HepG2 (cell line): ENCODE data around the gene CCDC116. TPM values are rescaled to one million over a fixed set of nuclear protein-coding genes. Genes with fewer than 3 reads are reported as not detected.

Experiments
- BHLHE40 ChIP-seq: IDR thresholded peaks from 2 replicates; pipeline ENCODE4 v1.6.1; 2011; ENCODE audit warnings: low read length, improper control_type of control experiment
- ESRRA ChIP-seq: sonication (generic); formaldehyde crosslinking; IDR thresholded peaks from 2 replicates; pipeline ENCODE4 v1.5.1; 2020; ENCODE audit warnings: mild to moderate bottlenecking, low read depth, missing genetic modification reagents
- FOSL2 ChIP-seq: sonication (generic); formaldehyde crosslinking; IDR thresholded peaks from 2 replicates; pipeline ENCODE4 v1.4.0; 2020; ENCODE audit warnings: missing genetic modification reagents
- NFE2 ChIP-seq: sonication (generic); formaldehyde crosslinking; IDR thresholded peaks from 2 replicates; pipeline ENCODE4 v1.4.0; 2020; ENCODE audit warnings: missing genetic modification reagents
- NR2C2 ChIP-seq: sonication (generic); formaldehyde crosslinking; IDR thresholded peaks from 2 replicates; pipeline ENCODE4 v1.4.0; 2020; ENCODE audit warnings: missing genetic modification reagents, mild to moderate bottlenecking, moderate library complexity, borderline replicate concordance
- NR3C1 ChIP-seq: sonication (generic); formaldehyde crosslinking; IDR thresholded peaks from 2 replicates; pipeline ENCODE4 v1.4.0; 2020; ENCODE audit warnings: missing genetic modification reagents
- PCBP2 ChIP-seq: fragments of 200-400 bp; formaldehyde crosslinking; optimal IDR thresholded peaks from 2 replicates; pipeline ENCODE3; 2018; ENCODE audit warnings: low read length, low read depth; ENCODE audit not compliant: poor library complexity, severe bottlenecking
- REL ChIP-seq: sonication (generic); formaldehyde crosslinking; conservative IDR thresholded peaks from 2 replicates; pipeline ENCODE4 v1.8.0; 2022; ENCODE audit warnings: mild to moderate bottlenecking, missing genetic modification reagents, moderate library complexity
- SMAD9 ChIP-seq: sonication (generic); formaldehyde crosslinking; IDR thresholded peaks from 2 replicates; pipeline ENCODE4 v1.5.1; 2020; ENCODE audit warnings: mild to moderate bottlenecking, missing genetic modification reagents
- SUZ12 ChIP-seq: fragments of 150-350 bp; IDR thresholded peaks from 2 replicates; pipeline ENCODE4 v1.6.1; 2014; ENCODE audit warnings: low read depth, low read length
- SYNCRIP ChIP-seq: fragments of 200-400 bp; formaldehyde crosslinking; IDR thresholded peaks from 2 replicates; pipeline ENCODE4 v1.6.1; 2018; ENCODE audit warnings: mild to moderate bottlenecking, low read depth, low read length; ENCODE audit not compliant: insufficient read depth
- YEATS2 ChIP-seq: sonication (generic); formaldehyde crosslinking; IDR thresholded peaks from 2 replicates; pipeline ENCODE4 v1.4.0; 2020; ENCODE audit warnings: missing genetic modification reagents, borderline replicate concordance
- ZEB1 ChIP-seq: IDR thresholded peaks from 2 replicates; pipeline ENCODE4 v1.6.1; 2012; ENCODE audit warnings: mild to moderate bottlenecking, low read depth, inconsistent platforms; ENCODE audit not compliant: insufficient replicate concordance
- ZFP37 ChIP-seq: sonication (generic); formaldehyde crosslinking; IDR thresholded peaks from 2 replicates; pipeline ENCODE4 v1.4.0; 2020; ENCODE audit warnings: missing genetic modification reagents, borderline replicate concordance
- ZKSCAN5 ChIP-seq: sonication (generic); formaldehyde crosslinking; IDR thresholded peaks from 2 replicates; pipeline ENCODE4 v1.5.1; 2020; ENCODE audit warnings: mild to moderate bottlenecking, missing genetic modification reagents
- ZNF224 ChIP-seq: sonication (generic); formaldehyde crosslinking; IDR thresholded peaks from 2 replicates; pipeline ENCODE4 v1.5.0; 2020; ENCODE audit warnings: mild to moderate bottlenecking, missing genetic modification reagents
- ZNF326 ChIP-seq: sonication (generic); formaldehyde crosslinking; IDR thresholded peaks from 2 replicates; pipeline ENCODE4 v1.4.0; 2020; ENCODE audit warnings: missing genetic modification reagents, borderline replicate concordance
- ZNF34 ChIP-seq: sonication (generic); formaldehyde crosslinking; IDR thresholded peaks from 2 replicates; pipeline ENCODE4 v1.4.0; 2020; ENCODE audit warnings: mild to moderate bottlenecking, missing genetic modification reagents, borderline replicate concordance
- ZNF572 ChIP-seq: sonication (generic); formaldehyde crosslinking; IDR thresholded peaks from 2 replicates; pipeline ENCODE4 v1.5.1; 2020; ENCODE audit warnings: mild to moderate bottlenecking, missing genetic modification reagents
- ZNF598 ChIP-seq: sonication (generic); formaldehyde crosslinking; IDR thresholded peaks from 2 replicates; pipeline ENCODE4 v1.5.1; 2020; ENCODE audit warnings: mild to moderate bottlenecking, missing genetic modification reagents, borderline replicate concordance
- ZNF619 ChIP-seq: sonication (generic); formaldehyde crosslinking; IDR thresholded peaks from 2 replicates; pipeline ENCODE4 v1.4.0; 2020; ENCODE audit warnings: mild to moderate bottlenecking, missing genetic modification reagents
- ZSCAN20 ChIP-seq: sonication (generic); formaldehyde crosslinking; IDR thresholded peaks from 2 replicates; pipeline ENCODE4 v1.4.0; 2020; ENCODE audit warnings: missing genetic modification reagents, mild to moderate bottlenecking, borderline replicate concordance
- polyA plus RNA-seq, 8 experiments: library from polyadenylated mRNA; depleted of rRNA in 3 of 8; stranded (reverse) in 7 of 8; unstranded in 1 of 8; fragments of >200 nt; fragmentation: Illumina TruSeq in 4 of 8; extraction: Trizol in 4 of 8; gene quantifications; 2 replicates each; pipeline versions ENCODE4 v1.2.1 to v1.2.3, GENCODE V29; 2011 to 2016; ENCODE audit warnings: low read depth in 4 of 8, missing spikeins in 1 of 8, mixed read lengths in 1 of 8; ENCODE audit not compliant: insufficient read depth in 1 of 8
- total RNA-seq, 5 experiments: library from RNA; depleted of rRNA; stranded (reverse); fragments of >200 nt; fragmentation: Illumina TruSeq; extraction: Trizol; gene quantifications; 2 replicates each; pipeline ENCODE4 v1.2.3, GENCODE V29; 2016; ENCODE audit warnings: low read depth in 1 of 5
- TF ChIP-seq, protein P1 (sequence below): sonication (generic); formaldehyde crosslinking; IDR thresholded peaks from 2 replicates; pipeline ENCODE4 v1.5.1; 2020; ENCODE audit warnings: missing genetic modification reagents, mild to moderate bottlenecking, borderline replicate concordance
- TF ChIP-seq, protein P2 (sequence below): sonication (generic); formaldehyde crosslinking; IDR thresholded peaks from 2 replicates; pipeline ENCODE4 v1.8.0; 2022; ENCODE audit warnings: missing genetic modification reagents, mild to moderate bottlenecking, moderate library complexity, borderline replicate concordance
- TF ChIP-seq, protein P3 (sequence below): sonication (generic); formaldehyde crosslinking; IDR thresholded peaks from 2 replicates; pipeline ENCODE4 v1.8.0; 2022; ENCODE audit warnings: missing genetic modification reagents, mild to moderate bottlenecking, borderline replicate concordance
- TF ChIP-seq, protein P4 (sequence below): IDR thresholded peaks from 2 replicates; pipeline ENCODE4 v1.6.1; 2016; ENCODE audit warnings: missing genetic modification reagents, missing compliant biosample characterization
- TF ChIP-seq, protein P5 (sequence below): IDR thresholded peaks from 2 replicates; pipeline ENCODE4 v1.6.1; 2016; ENCODE audit warnings: mild to moderate bottlenecking, missing biosample characterization, missing genetic modification reagents

Gene CCDC116
- total and polyA plus RNA-seq, 2 of the 13 experiments (the other 11 are each of a cell fraction or from before 2014, with no cell fraction given) = 0.15 to 0.33 TPM

DNA sequence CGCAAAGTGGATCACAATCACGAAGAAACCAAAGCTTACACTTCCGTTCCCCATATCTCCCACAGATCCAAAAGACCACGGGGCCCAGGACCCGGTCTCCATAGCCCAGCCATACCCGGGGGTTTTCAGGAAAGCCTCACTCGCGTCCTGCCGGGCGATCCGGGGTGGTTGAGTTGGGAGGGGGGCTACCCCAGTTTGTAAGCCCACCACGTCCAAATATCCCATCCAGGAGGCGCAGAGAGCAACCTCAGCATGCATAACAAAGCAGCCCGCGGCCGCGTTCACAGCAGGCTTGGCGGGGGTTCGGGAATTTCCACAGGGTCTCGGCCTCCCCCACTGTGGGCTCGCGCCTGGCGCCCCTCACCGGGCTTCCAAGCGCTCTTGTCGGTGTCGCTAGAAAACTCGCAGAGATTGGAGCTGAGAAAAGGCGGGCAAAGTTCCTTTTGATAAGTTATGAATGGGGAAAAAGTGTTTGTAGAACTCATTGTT lies 19.0 kb downstream of the CCDC116 start (continued):
- TF ChIP-seq ZFP37 (CRISPR knock-in tag) (no peak), SUZ12 (no peak), ZNF224 (CRISPR knock-in tag) (no peak), ESRRA (no peak), ZNF598 (CRISPR knock-in tag) (no peak), ZNF572 (CRISPR knock-in tag) (no peak), ZNF34 (CRISPR knock-in tag) (no peak), SMAD9 (CRISPR knock-in tag) (no peak), ZNF326 (CRISPR knock-in tag) (no peak), PCBP2 (no peak), NR3C1 (CRISPR knock-in tag) (no peak), ZEB1 (no peak), ZKSCAN5 (CRISPR knock-in tag) (no peak), NFE2 (no peak), REL (CRISPR knock-in tag) (no peak), BHLHE40 (no peak), FOSL2 (CRISPR knock-in tag) (no peak), NR2C2 (CRISPR knock-in tag) (no peak), ZNF619 (CRISPR knock-in tag) (no peak), YEATS2 (CRISPR knock-in tag) (no peak), ZSCAN20 (CRISPR knock-in tag) (no peak), SYNCRIP (no peak)
- TF ChIP-seq, protein P1, sequence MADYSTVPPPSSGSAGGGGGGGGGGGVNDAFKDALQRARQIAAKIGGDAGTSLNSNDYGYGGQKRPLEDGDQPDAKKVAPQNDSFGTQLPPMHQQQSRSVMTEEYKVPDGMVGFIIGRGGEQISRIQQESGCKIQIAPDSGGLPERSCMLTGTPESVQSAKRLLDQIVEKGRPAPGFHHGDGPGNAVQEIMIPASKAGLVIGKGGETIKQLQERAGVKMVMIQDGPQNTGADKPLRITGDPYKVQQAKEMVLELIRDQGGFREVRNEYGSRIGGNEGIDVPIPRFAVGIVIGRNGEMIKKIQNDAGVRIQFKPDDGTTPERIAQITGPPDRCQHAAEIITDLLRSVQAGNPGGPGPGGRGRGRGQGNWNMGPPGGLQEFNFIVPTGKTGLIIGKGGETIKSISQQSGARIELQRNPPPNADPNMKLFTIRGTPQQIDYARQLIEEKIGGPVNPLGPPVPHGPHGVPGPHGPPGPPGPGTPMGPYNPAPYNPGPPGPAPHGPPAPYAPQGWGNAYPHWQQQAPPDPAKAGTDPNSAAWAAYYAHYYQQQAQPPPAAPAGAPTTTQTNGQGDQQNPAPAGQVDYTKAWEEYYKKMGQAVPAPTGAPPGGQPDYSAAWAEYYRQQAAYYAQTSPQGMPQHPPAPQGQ (CRISPR knock-in tag) = no peak
- TF ChIP-seq, protein P2, sequence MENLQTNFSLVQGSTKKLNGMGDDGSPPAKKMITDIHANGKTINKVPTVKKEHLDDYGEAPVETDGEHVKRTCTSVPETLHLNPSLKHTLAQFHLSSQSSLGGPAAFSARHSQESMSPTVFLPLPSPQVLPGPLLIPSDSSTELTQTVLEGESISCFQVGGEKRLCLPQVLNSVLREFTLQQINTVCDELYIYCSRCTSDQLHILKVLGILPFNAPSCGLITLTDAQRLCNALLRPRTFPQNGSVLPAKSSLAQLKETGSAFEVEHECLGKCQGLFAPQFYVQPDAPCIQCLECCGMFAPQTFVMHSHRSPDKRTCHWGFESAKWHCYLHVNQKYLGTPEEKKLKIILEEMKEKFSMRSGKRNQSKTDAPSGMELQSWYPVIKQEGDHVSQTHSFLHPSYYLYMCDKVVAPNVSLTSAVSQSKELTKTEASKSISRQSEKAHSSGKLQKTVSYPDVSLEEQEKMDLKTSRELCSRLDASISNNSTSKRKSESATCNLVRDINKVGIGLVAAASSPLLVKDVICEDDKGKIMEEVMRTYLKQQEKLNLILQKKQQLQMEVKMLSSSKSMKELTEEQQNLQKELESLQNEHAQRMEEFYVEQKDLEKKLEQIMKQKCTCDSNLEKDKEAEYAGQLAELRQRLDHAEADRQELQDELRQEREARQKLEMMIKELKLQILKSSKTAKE (CRISPR knock-in tag) = no peak
- TF ChIP-seq, protein P3, sequence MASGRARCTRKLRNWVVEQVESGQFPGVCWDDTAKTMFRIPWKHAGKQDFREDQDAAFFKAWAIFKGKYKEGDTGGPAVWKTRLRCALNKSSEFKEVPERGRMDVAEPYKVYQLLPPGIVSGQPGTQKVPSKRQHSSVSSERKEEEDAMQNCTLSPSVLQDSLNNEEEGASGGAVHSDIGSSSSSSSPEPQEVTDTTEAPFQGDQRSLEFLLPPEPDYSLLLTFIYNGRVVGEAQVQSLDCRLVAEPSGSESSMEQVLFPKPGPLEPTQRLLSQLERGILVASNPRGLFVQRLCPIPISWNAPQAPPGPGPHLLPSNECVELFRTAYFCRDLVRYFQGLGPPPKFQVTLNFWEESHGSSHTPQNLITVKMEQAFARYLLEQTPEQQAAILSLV (CRISPR knock-in tag) = 0 out of 2 replicates have a peak, but pooled peaks have one; percentile 19
- TF ChIP-seq, protein P4, sequence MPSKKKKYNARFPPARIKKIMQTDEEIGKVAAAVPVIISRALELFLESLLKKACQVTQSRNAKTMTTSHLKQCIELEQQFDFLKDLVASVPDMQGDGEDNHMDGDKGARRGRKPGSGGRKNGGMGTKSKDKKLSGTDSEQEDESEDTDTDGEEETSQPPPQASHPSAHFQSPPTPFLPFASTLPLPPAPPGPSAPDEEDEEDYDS (CRISPR knock-in tag) = no peak
- TF ChIP-seq, protein P5, sequence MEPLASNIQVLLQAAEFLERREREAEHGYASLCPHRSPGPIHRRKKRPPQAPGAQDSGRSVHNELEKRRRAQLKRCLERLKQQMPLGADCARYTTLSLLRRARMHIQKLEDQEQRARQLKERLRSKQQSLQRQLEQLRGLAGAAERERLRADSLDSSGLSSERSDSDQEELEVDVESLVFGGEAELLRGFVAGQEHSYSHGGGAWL (CRISPR knock-in tag) = no peak
